HepG2 (cell line): ENCODE results near the gene NAV2. TPM values are rescaled to one million over a fixed set of nuclear protein-coding genes. Genes with fewer than 3 reads are reported as not detected.

Experiments used
- ATAC-seq: fragments of 200-7000 bp; cut with Tn5 transposase; 3 replicates; pipeline ENCODE4 v1.9.1; 2020; ENCODE audit warnings: mild to moderate bottlenecking, moderate library complexity
- BruUV-seq: library from RNA; stranded (reverse); fragments of 400-500 nt; replicated peaks from 2 replicates; lab custom pipeline; 2021; lab: Mats Ljungman, UMichigan
- CTCF ChIA-PET: fragments of 300-600 bp; formaldehyde crosslinking; extraction: SDS; loops from one replicate; lab custom pipeline; 2021; ENCODE audit warnings: low total read pairs, inconsistent platforms, low intra/inter-chr PET ratio; lab: Yijun Ruan, JAX
- POLR2A ChIA-PET: fragments of 350-600 bp; sonication (Branson Sonifier 250); formaldehyde crosslinking; loops from one replicate; lab custom pipeline; 2020; ENCODE audit warnings: antibody characterized with exemption, inconsistent platforms; lab: Yijun Ruan, JAX
- DNase-seq: peaks from one replicate; pipeline ENCODE4 v3.0.0-alpha.2; 2015; ENCODE audit warnings: low spot score
- FAIRE-seq: peaks from 3 replicates; lab custom pipeline; 2011; peaks lifted over from hg19 to GRCh38; lab: Jason Lieb, UNC
- H2AFZ ChIP-seq: one replicate; pipeline ENCODE4 v1.6.1; 2011; ENCODE audit warnings: low read length, inconsistent platforms
- H3K27ac ChIP-seq: fragments of 300-600 bp; 3 replicates; pipeline ENCODE4 v1.8.0; 2011; ENCODE audit warnings: mixed run types, mild to moderate bottlenecking, mixed read lengths, low read length, inconsistent platforms; ENCODE audit not compliant: insufficient read depth; ENCODE audit errors: extremely low read length
- H3K27me3 ChIP-seq, 2 experiments: fragments of 200-600 bp in 1 of 2; 2 replicates in 1 of 2; 3 replicates in 1 of 2; pipeline versions ENCODE4 v1.6.0 to v1.8.0; 2011; ENCODE audit warnings: low read length in 2 of 2, mild to moderate bottlenecking in 2 of 2, moderate library complexity in 2 of 2, inconsistent platforms in 1 of 2; ENCODE audit not compliant: insufficient read depth in 2 of 2, control insufficient read depth in 1 of 2
- H3K36me3 ChIP-seq, 2 experiments: fragments of 200-600 bp in 1 of 2; replicated peaks in 1 of 2; 2 replicates in 1 of 2; 3 replicates in 1 of 2; pipeline versions ENCODE4 v1.5.1 to v1.8.0; 2011; ENCODE audit warnings: low read length in 2 of 2, inconsistent platforms in 1 of 2; ENCODE audit not compliant: insufficient read depth in 2 of 2, control insufficient read depth in 1 of 2
- H3K4me1 ChIP-seq: 2 replicates; pipeline ENCODE4 v1.5.1; 2012; ENCODE audit warnings: low read length, inconsistent platforms; ENCODE audit not compliant: insufficient read depth
- H3K4me2 ChIP-seq: 2 replicates; pipeline ENCODE4 v1.6.0; 2011; ENCODE audit warnings: low read depth, low read length, inconsistent platforms
- H3K4me3 ChIP-seq, 3 experiments: fragments of 200-600 bp in 1 of 3; sonication (generic), shearing (Covaris generic) in 1 of 3; replicated peaks in 1 of 3; 2 replicates each; pipeline ENCODE4 v1.5.1; 2011 to 2016; ENCODE audit warnings: low read length in 3 of 3, inconsistent platforms in 2 of 3, low read depth in 2 of 3, mild to moderate bottlenecking in 2 of 3, control low read depth in 1 of 3, mixed read lengths in 1 of 3; ENCODE audit not compliant: insufficient read depth in 1 of 3
- H3K79me2 ChIP-seq: one replicate; pipeline ENCODE4 v1.6.1; 2011; ENCODE audit warnings: low read length, inconsistent platforms; ENCODE audit not compliant: insufficient read depth
- H3K9ac ChIP-seq: 2 replicates; pipeline ENCODE4 v1.6.0; 2011; ENCODE audit warnings: mild to moderate bottlenecking, low read depth, low read length, inconsistent platforms; ENCODE audit not compliant: insufficient read depth
- H3K9me3 ChIP-seq: 2 replicates; pipeline ENCODE4 v1.5.1; 2012; ENCODE audit warnings: mild to moderate bottlenecking, low read length
- H4K20me1 ChIP-seq: 2 replicates; pipeline ENCODE4 v1.6.0; 2011; ENCODE audit warnings: inconsistent platforms, mild to moderate bottlenecking, low read length, moderate library complexity; ENCODE audit not compliant: insufficient read depth
- FOSL2 ChIP-seq: sonication (generic); formaldehyde crosslinking; IDR thresholded peaks from 2 replicates; pipeline ENCODE4 v1.4.0; 2020; ENCODE audit warnings: missing genetic modification reagents
- RARA ChIP-seq: IDR thresholded peaks from 2 replicates; pipeline ENCODE4 v1.6.1; 2016; ENCODE audit warnings: missing genetic modification reagents, missing compliant biosample characterization
- WGBS: methylation state at CpG from one replicate; pipeline ENCODE4 v1.1.6; 2017; ENCODE audit warnings: low lambda C conversion rate; 5-methylcytosine and 5-hydroxymethylcytosine counted together
- in situ Hi-C: cut with HindIII; loops from 2 replicates; pipeline ENCODE4 v1.10.0; 2017; ENCODE audit warnings: low pct_unique_long_range_greater_than_20kb; ENCODE audit not compliant: extremely low pct_ligation_motif_present
- intact Hi-C: fragments of 100-400 bp; cut with micrococcal nuclease; formaldehyde crosslinking; loops from one replicate; pipeline ENCODE4 v1.10.0; 2022; ENCODE audit not compliant: unreplicated experiment
- polyA plus RNA-seq, 8 experiments: library from polyadenylated mRNA; depleted of rRNA in 3 of 8; stranded (reverse) in 7 of 8; unstranded in 1 of 8; fragments of >200 nt; fragmentation: Illumina TruSeq in 4 of 8; extraction: Trizol in 4 of 8; gene quantifications; 2 replicates each; pipeline versions ENCODE4 v1.2.1 to v1.2.3, GENCODE V29; 2011 to 2016; ENCODE audit warnings: low read depth in 4 of 8, missing spikeins in 1 of 8, mixed read lengths in 1 of 8; ENCODE audit not compliant: insufficient read depth in 1 of 8
- total RNA-seq, 5 experiments: library from RNA; depleted of rRNA; stranded (reverse); fragments of >200 nt; fragmentation: Illumina TruSeq; extraction: Trizol; gene quantifications; 2 replicates each; pipeline ENCODE4 v1.2.3, GENCODE V29; 2016; ENCODE audit warnings: low read depth in 1 of 5
- TF ChIP-seq, protein P1 (sequence below): fragments of 450-650 bp; IDR thresholded peaks from 2 replicates; pipeline ENCODE4 v1.6.1; 2016
- TF ChIP-seq, protein P2 (sequence below): sonication (generic); formaldehyde crosslinking; IDR thresholded peaks from 2 replicates; pipeline ENCODE4 v1.4.0; 2020; ENCODE audit warnings: missing genetic modification reagents, mild to moderate bottlenecking, borderline replicate concordance
- TF ChIP-seq, protein P3 (sequence below): sonication (generic); formaldehyde crosslinking; IDR thresholded peaks from 2 replicates; pipeline ENCODE4 v1.4.0; 2020; ENCODE audit warnings: missing genetic modification reagents
- TF ChIP-seq, protein P4 (sequence below): sonication (generic); formaldehyde crosslinking; conservative IDR thresholded peaks from 2 replicates; pipeline ENCODE4 v1.4.0; 2020; ENCODE audit warnings: missing genetic modification reagents
- TF ChIP-seq, protein P5 (sequence below): sonication (generic); IDR thresholded peaks from 2 replicates; pipeline ENCODE4 v1.6.1; 2016; ENCODE audit warnings: low read depth, borderline replicate concordance

The NAV2 gene
- total and polyA plus RNA-seq, 2 of the 13 experiments (the other 11 are each of a cell fraction or from before 2014, with no cell fraction given), result 9.3 to 34.6 TPM

DNA sequence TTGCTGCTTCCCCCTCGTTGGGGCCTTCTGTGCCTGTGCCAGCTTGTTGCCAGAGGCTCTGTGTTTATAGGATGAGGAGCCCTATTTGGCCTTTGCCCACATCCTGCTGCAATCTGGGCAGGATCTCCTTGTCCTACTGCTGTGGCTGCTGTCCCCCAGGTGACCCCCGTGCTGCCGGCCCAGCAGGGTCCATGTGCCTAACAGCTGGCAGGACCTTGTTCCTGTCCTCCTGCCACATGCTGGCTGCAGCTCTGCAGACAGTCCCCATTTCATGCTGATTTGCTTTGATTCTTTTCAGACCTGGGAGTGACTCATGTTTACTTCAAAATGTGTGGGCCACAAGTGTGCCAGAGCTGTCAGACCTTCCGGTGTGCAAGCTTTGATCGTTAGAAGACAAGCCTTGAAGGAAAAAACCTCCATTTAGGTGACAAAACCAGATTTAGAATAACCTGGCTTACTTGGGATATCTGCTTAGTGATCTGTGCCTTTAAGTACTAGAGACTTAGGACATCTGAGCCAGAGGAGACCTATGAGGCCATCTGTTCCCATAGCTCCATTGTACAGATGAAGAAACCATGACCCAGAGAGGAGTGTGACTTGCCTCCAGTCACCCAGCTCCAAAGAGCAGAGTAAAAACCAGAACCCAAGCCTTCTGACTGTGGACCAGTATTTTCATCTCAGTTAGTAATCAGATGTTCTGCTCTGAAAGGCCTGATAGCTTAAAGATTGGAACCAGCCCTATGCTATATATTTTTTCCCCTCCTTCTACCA lies 11.1 kb downstream of the NAV2 start:
- Histone ChIP-seq H3K4me1 (no peaks in the 10 kb centered on the region), H3K27me3 (peaks cover 0 to 10% of the 10 kb centered on the region in 2 experiments; a peak in 2 of 5 replicates), H4K20me1 (no peaks in the 10 kb centered on the region), H3K27ac (no peak overlapping the region)
- CTCF ChIA-PET, result no interaction called here
- in situ Hi-C loops, result no loop called here
- no TSS peak for BruUV-seq
- intact Hi-C loops, result no loop called here
- FAIRE-seq, result no peak
- peak; percentile 12 for DNase-seq
- no peak for ATAC-seq
- TF ChIP-seq, protein P1, sequence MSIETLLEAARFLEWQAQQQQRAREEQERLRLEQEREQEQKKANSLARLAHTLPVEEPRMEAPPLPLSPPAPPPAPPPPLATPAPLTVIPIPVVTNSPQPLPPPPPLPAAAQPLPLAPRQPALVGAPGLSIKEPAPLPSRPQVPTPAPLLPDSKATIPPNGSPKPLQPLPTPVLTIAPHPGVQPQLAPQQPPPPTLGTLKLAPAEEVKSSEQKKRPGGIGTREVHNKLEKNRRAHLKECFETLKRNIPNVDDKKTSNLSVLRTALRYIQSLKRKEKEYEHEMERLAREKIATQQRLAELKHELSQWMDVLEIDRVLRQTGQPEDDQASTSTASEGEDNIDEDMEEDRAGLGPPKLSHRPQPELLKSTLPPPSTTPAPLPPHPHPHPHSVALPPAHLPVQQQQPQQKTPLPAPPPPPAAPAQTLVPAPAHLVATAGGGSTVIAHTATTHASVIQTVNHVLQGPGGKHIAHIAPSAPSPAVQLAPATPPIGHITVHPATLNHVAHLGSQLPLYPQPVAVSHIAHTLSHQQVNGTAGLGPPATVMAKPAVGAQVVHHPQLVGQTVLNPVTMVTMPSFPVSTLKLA, result peak; percentile 38
- TF ChIP-seq, protein P2, sequence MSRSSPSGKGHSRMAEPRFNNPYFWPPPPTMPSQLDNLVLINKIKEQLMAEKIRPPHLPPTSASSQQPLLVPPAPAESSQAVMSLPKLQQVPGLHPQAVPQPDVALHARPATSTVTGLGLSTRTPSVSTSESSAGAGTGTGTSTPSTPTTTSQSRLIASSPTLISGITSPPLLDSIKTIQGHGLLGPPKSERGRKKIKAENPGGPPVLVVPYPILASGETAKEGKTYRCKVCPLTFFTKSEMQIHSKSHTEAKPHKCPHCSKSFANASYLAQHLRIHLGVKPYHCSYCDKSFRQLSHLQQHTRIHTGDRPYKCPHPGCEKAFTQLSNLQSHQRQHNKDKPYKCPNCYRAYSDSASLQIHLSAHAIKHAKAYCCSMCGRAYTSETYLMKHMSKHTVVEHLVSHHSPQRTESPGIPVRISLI, result no peak
- TF ChIP-seq, protein P3, sequence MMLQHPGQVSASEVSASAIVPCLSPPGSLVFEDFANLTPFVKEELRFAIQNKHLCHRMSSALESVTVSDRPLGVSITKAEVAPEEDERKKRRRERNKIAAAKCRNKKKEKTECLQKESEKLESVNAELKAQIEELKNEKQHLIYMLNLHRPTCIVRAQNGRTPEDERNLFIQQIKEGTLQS (CRISPR knock-in tag), result no peak
- TF ChIP-seq FOSL2 (CRISPR knock-in tag) (peak; percentile 56), RARA (CRISPR knock-in tag) (peak; percentile 25; the same call in 1 of the 2 replicates)
- TF ChIP-seq, protein P4, sequence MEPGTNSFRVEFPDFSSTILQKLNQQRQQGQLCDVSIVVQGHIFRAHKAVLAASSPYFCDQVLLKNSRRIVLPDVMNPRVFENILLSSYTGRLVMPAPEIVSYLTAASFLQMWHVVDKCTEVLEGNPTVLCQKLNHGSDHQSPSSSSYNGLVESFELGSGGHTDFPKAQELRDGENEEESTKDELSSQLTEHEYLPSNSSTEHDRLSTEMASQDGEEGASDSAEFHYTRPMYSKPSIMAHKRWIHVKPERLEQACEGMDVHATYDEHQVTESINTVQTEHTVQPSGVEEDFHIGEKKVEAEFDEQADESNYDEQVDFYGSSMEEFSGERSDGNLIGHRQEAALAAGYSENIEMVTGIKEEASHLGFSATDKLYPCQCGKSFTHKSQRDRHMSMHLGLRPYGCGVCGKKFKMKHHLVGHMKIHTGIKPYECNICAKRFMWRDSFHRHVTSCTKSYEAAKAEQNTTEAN (CRISPR knock-in tag), result 0 out of 2 replicates have a peak, but pooled peaks have one; percentile 37
- TF ChIP-seq, protein P5, sequence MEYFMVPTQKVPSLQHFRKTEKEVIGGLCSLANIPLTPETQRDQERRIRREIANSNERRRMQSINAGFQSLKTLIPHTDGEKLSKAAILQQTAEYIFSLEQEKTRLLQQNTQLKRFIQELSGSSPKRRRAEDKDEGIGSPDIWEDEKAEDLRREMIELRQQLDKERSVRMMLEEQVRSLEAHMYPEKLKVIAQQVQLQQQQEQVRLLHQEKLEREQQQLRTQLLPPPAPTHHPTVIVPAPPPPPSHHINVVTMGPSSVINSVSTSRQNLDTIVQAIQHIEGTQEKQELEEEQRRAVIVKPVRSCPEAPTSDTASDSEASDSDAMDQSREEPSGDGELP, result peak; percentile 60; the same call in 1 of the 2 replicates
- TF ChIP-seq, all 625 proteins: peak for 5
- H3K9ac ChIP-seq, result no peak overlapping the region
- H3K79me2 ChIP-seq, result no peaks in the 10 kb centered on the region
- no peaks in the 10 kb centered on the region for H3K36me3 ChIP-seq
- H3K4me3 ChIP-seq, result no peak overlapping the region
- H3K9me3 ChIP-seq, result no peaks in the 10 kb centered on the region
- H2AFZ ChIP-seq, result no peak overlapping the region
- no peak overlapping the region for H3K4me2 ChIP-seq
- WGBS, result 0% methylated on average over 4 of the region's 5 CpGs
- POLR2A ChIA-PET, result no interaction called here
